Measurements from ENCODE around the gene OPRPN. TPM values are rescaled to one million over a fixed set of nuclear protein-coding genes. Genes with fewer than 3 reads are reported as not detected.

OPRPN gene
- not detected for polyA plus RNA-seq (2012; ENCODE audit: insufficient read depth, insufficient read length)

GRCh38 chr4:70397580-70397979 is at the start of gene OPRPN:
OPRPN (plus strand) TSS chr4:70397940; CDS start chr4:70399286, 1,346 bp downstream.
- no peak for DNase-seq (ENCODE audit: low read depth, low spot score)
- no peak within 1 kb of the TSS for H3K4me3 ChIP-seq (ENCODE audit: low read length)

GRCh38 chr4:70356185-70356584 is 41.6 kb upstream of the OPRPN start:
- DNase-seq (ENCODE audit: low read depth, low spot score): no peak
- H3K4me3 ChIP-seq (ENCODE audit: low read length): no peak overlapping the region

- DNase-seq (ENCODE audit: low read depth, low spot score): no peak
- H3K4me3 ChIP-seq (ENCODE audit: low read length): no peak overlapping the region
These were observed 38.6 kb upstream of the OPRPN start for GRCh38 chr4:70359115-70359661.

- DNase-seq (ENCODE audit: low read depth, low spot score): no peak
These were observed 37.3 kb upstream of the OPRPN start, which contains the start of gene SMR3A for GRCh38 chr4:70360460-70360859. SMR3A (plus strand) TSS chr4:70360760; CDS start chr4:70362116, 1,356 bp downstream.

GRCh38 chr4:70364002-70364401 is 33.7 kb upstream of the OPRPN start:
- no peak for DNase-seq (ENCODE audit: low read depth, low spot score)

More at GRCh38 chr4:70360460-70360859, 37.3 kb upstream of the OPRPN start, which contains the start of gene SMR3A:
- no peak within 1 kb of the TSS for H3K4me3 ChIP-seq (ENCODE audit: low read length)

GRCh38 chr4:70365479-70365878 is 32.3 kb upstream of the OPRPN start:
- H3K4me3 ChIP-seq (ENCODE audit: low read length): no peak overlapping the region
- no peak for DNase-seq (ENCODE audit: low read depth, low spot score)

More at GRCh38 chr4:70364002-70364401, 33.7 kb upstream of the OPRPN start:
- no peak overlapping the region for H3K4me3 ChIP-seq (ENCODE audit: low read length)

GRCh38 chr4:70367813-70368212 is 29.9 kb upstream of the OPRPN start:
- no peak overlapping the region for H3K4me3 ChIP-seq (ENCODE audit: low read length)
- no peak for DNase-seq (ENCODE audit: low read depth, low spot score)

- no peak overlapping the region for H3K4me3 ChIP-seq (ENCODE audit: low read length)
- no peak for DNase-seq (ENCODE audit: low read depth, low spot score)
These were observed 25.8 kb upstream of the OPRPN start for GRCh38 chr4:70371987-70372386.

- no peak overlapping the region for H3K4me3 ChIP-seq (ENCODE audit: low read length)
- DNase-seq (ENCODE audit: low read depth, low spot score): no peak
These were observed 25.0 kb upstream of the OPRPN start for GRCh38 chr4:70372760-70373159.

GRCh38 chr4:70380578-70380977 is 17.2 kb upstream of the OPRPN start:
- H3K4me3 ChIP-seq (ENCODE audit: low read length): no peak overlapping the region
- no peak for DNase-seq (ENCODE audit: low read depth, low spot score)

GRCh38 chr4:70382691-70383181 is 15.0 kb upstream of the OPRPN start, which contains the start of gene SMR3B:
SMR3B (plus strand) TSS chr4:70383131; CDS start chr4:70384511, 1,380 bp downstream.
- no peak within 1 kb of the TSS for H3K4me3 ChIP-seq (ENCODE audit: low read length)
- no peak for DNase-seq (ENCODE audit: low read depth, low spot score)

GRCh38 chr4:70392057-70392776 is 5.5 kb upstream of the OPRPN start:
- no peak overlapping the region for H3K4me3 ChIP-seq (ENCODE audit: low read length)
- no peak for DNase-seq (ENCODE audit: low read depth, low spot score)

GRCh38 chr4:70399319-70399718 is 1.6 kb downstream of the OPRPN start:
- H3K4me3 ChIP-seq (ENCODE audit: low read length): no peak overlapping the region
- DNase-seq (ENCODE audit: low read depth, low spot score): no peak

- DNase-seq (ENCODE audit: low read depth, low spot score): no peak
- no peak overlapping the region for H3K4me3 ChIP-seq (ENCODE audit: low read length)
These were observed 5.0 kb downstream of the OPRPN start for GRCh38 chr4:70402762-70403161.

GRCh38 chr4:70405765-70406164 is 8.0 kb downstream of the OPRPN start:
- no peak overlapping the region for H3K4me3 ChIP-seq (ENCODE audit: low read length)
- no peak for DNase-seq (ENCODE audit: low read depth, low spot score)

GRCh38 chr4:70425306-70425705 is 27.6 kb downstream of the OPRPN start:
- H3K4me3 ChIP-seq (ENCODE audit: low read length): no peak overlapping the region
- no peak for DNase-seq (ENCODE audit: low read depth, low spot score)

GRCh38 chr4:70426789-70427188 is 29.0 kb downstream of the OPRPN start:
- no peak overlapping the region for H3K4me3 ChIP-seq (ENCODE audit: low read length)
- DNase-seq (ENCODE audit: low read depth, low spot score): no peak

- H3K4me3 ChIP-seq (ENCODE audit: low read length): no peak overlapping the region
- no peak for DNase-seq (ENCODE audit: low read depth, low spot score)
These were observed 39.5 kb downstream of the OPRPN start for GRCh38 chr4:70437197-70437596.

GRCh38 chr4:70442474-70442873 is 44.7 kb downstream of the OPRPN start:
- H3K4me3 ChIP-seq (ENCODE audit: low read length): no peak overlapping the region
- DNase-seq (ENCODE audit: low read depth, low spot score): no peak

- no peak for DNase-seq (ENCODE audit: low read depth, low spot score)
- H3K4me3 ChIP-seq (ENCODE audit: low read length): no peak overlapping the region
These were observed 45.6 kb downstream of the OPRPN start for GRCh38 chr4:70443329-70443728.
